Gastrocnemius medialis (tissue), 4 donors: ENCODE measurements around the gene IL20RA.

Source experiments
- POLR2A ChIP-seq, 2 donors: fragments of 450-650 bp; IDR thresholded peaks; one replicate each; pipeline ENCODE4 v1.6.1; 2017; ENCODE audit warnings: antibody characterized with exemption in 2 of 2, mild to moderate bottlenecking in 2 of 2, moderate library complexity in 2 of 2
- TF ChIP-seq, protein P1 (sequence below), 5 experiments: fragments of 450-650 bp in 3 of 5; fragments of 200-600 bp in 2 of 5; sonication (generic) in 2 of 5; IDR thresholded peaks in 4 of 5; conservative IDR thresholded peaks in 1 of 5; 1 replicate in 4 of 5; 2 replicates in 1 of 5; pipeline ENCODE4 v1.5.1; 2016 to 2019; ENCODE audit warnings: antibody characterized with exemption in 5 of 5, mild to moderate bottlenecking in 3 of 5, moderate library complexity in 3 of 5

DNA sequence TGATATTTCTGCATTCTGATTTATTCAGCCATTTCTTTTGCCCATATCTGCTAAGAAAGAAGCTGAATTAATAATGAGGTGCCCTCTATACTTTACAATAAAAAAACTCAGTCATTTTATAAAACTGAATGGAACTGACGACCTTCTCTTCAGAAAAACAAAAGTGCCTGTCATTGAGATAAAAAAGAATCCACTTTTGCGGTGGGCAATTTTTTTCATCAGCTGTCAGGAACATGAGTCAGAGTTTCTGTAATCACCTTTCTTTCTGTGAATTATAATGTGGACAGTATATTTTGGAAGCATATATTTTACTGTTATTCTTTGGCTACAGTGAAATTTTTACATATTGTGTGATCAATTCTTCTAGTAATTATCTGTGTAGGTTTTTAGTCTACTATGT, 33.4 kb downstream of the IL20RA start:
- TF ChIP-seq, protein P1, sequence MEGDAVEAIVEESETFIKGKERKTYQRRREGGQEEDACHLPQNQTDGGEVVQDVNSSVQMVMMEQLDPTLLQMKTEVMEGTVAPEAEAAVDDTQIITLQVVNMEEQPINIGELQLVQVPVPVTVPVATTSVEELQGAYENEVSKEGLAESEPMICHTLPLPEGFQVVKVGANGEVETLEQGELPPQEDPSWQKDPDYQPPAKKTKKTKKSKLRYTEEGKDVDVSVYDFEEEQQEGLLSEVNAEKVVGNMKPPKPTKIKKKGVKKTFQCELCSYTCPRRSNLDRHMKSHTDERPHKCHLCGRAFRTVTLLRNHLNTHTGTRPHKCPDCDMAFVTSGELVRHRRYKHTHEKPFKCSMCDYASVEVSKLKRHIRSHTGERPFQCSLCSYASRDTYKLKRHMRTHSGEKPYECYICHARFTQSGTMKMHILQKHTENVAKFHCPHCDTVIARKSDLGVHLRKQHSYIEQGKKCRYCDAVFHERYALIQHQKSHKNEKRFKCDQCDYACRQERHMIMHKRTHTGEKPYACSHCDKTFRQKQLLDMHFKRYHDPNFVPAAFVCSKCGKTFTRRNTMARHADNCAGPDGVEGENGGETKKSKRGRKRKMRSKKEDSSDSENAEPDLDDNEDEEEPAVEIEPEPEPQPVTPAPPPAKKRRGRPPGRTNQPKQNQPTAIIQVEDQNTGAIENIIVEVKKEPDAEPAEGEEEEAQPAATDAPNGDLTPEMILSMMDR (IDR thresholded peaks at IDR 0.05 in 4 of 5, conservative IDR thresholded peaks at IDR 0.05 in 1 of 5) = no peak
- no peak for TF ChIP-seq POLR2A (IDR thresholded peaks at IDR 0.05)
